H1 (cell line): ENCODE measurements around the gene CDH8. TPM values are rescaled to one million over a fixed set of nuclear protein-coding genes. Genes with fewer than 3 reads are reported as not detected.

Experiments
- ASH2L ChIP-seq: fragments of 200-600, 300-600 bp; sonication (generic); IDR thresholded peaks from one replicate; pipeline ENCODE4 v1.7.1; 2017; ENCODE audit warnings: low read length
- CBX5 ChIP-seq: fragments of 300-800, 300-1000 bp; sonication (generic); IDR thresholded peaks from 2 replicates; pipeline ENCODE4 v1.7.1; 2016; ENCODE audit warnings: antibody characterized with exemption, low read length, low read depth
- CBX8 ChIP-seq: fragments of 300-800, 300-1000 bp; sonication (generic); IDR thresholded peaks from 2 replicates; pipeline ENCODE4 v1.7.1; 2016; ENCODE audit warnings: low read depth, low read length, borderline replicate concordance
- GABPA ChIP-seq: IDR thresholded peaks from 2 replicates; pipeline ENCODE4 v1.6.1; 2011; ENCODE audit warnings: mild to moderate bottlenecking, low read length, moderate library complexity, borderline replicate concordance; ENCODE audit not compliant: insufficient read depth
- JUN ChIP-seq: IDR thresholded peaks from 2 replicates; pipeline ENCODE4 v1.6.1; 2011; ENCODE audit warnings: low read depth, mild to moderate bottlenecking, improper control_type of control experiment, low read length
- KDM5A ChIP-seq: fragments of 200-600 bp; IDR thresholded peaks from 2 replicates; pipeline ENCODE4 v1.7.1; 2012; ENCODE audit warnings: mild to moderate bottlenecking, low read length, inconsistent platforms, mixed read lengths
- MAFK ChIP-seq: IDR thresholded peaks from 2 replicates; pipeline ENCODE4 v1.6.1; 2012; ENCODE audit warnings: low read depth, mild to moderate bottlenecking, improper control_type of control experiment, low read length
- TCF12 ChIP-seq: IDR thresholded peaks from 2 replicates; pipeline ENCODE4 v1.6.1; 2011; ENCODE audit warnings: low read depth, mild to moderate bottlenecking, low read length
- polyA plus RNA-seq, 7 experiments: library from polyadenylated mRNA; depleted of rRNA in 3 of 7; stranded (reverse) in 5 of 7; unstranded in 2 of 7; fragments of >200 nt in 5 of 7; fragments of 200-250 nt in 2 of 7; gene quantifications; 1 replicate in 5 of 7; 2 replicates in 1 of 7; 4 replicates in 1 of 7; pipeline versions ENCODE4 v1.2.1 to v1.2.3, GENCODE V29; 2011 to 2013; ENCODE audit warnings: missing spikeins in 2 of 7, mixed read lengths in 2 of 7
- total RNA-seq: library from RNA; stranded (reverse); fragmentation: NEBNext Ultra II Directional; extraction: Animal tissue kit (Norgen Biotek cat#: 25700); gene quantifications from 2 replicates; pipeline ENCODE4 v1.2.1, GENCODE V29; 2021

CDH8 gene
- total and polyA plus RNA-seq, 2 of the 8 experiments (the other 6 are each of a cell fraction or from before 2014, with no cell fraction given), result 7.7 to 8.4 TPM

- TF ChIP-seq CBX5, result no peak
- TF ChIP-seq GABPA, result no peak
- no peak for TF ChIP-seq KDM5A
- no peak for TF ChIP-seq JUN
- no peak for TF ChIP-seq CBX8
- no peak for TF ChIP-seq MAFK
- TF ChIP-seq ASH2L, result no peak
- TF ChIP-seq TCF12, result no peak
Measured at GRCh38 chr16:61730997-61731396, 305.2 kb downstream of the CDH8 start (continued).
